ENCODE measurements around the gene AHCTF1. TPM values are rescaled to one million over a fixed set of nuclear protein-coding genes. Genes with fewer than 3 reads are reported as not detected.

Gene AHCTF1
- total and polyA plus RNA-seq, 2 of the 8 experiments (the other 6 are each of a cell fraction or from before 2014, with no cell fraction given), result 7.9 to 44.5 TPM

DNA sequence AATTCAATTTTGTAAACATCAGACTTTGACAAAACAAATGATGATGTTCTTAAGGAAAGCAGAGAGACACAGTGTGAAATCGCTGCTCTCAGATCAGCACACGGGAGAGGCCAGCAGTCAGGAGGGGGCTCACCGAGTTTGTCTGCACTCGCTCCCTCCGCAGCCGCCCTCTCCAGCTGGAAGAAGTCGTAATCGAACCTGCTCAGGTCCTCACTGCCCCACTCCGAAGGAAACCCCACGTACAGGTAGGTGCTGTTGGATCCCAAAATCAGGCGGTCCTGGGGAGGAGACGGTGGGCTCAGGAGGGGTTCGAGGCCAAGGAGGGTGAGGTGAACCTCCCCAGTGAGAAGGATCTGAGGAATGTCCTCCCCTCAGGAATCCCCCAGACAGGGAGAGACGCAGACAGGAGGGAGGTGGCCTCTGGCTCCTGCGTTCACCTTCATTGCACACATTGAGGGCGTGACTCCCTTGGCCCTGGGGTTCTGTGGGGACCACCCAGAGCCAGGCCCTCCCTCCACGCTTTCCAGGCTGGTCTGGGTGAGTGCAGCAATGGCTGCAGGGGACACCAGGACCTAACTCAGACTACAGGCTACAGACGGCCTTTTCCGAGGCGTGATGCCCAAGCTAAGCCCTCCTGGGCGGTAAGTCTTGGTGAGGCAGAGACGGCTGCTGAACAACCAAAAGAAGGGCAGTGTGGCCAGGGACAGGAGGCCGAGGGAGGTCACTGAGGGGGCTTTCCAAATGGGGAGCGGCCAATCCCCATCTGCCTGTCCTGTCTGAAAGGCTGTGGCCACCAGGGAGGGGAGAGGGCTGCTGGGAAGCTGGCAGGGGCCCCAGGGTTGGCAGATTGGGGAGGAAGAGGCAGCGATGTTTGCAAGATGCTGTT lies 142.1 kb downstream of the AHCTF1 start:
- no peak overlapping the region for H3K4ac ChIP-seq (replicated peaks; ENCODE audit: insufficient read length, low read depth, low read length)
- H4K20me1 ChIP-seq (replicated peaks in 1 of 2; ENCODE audit: control insufficient read depth in 1 of 2, insufficient read depth in 2 of 2, low read length in 2 of 2), result no peaks in the 10 kb centered on the region
- peak overlapping the region; percentile 89 for H4K8ac ChIP-seq (ENCODE audit: extremely low read depth, insufficient read depth, low read length)
- H2AK5ac ChIP-seq (ENCODE audit: low read depth, low read length), result 0 out of 2 replicates have a peak overlapping the region, but pooled peaks have one; percentile 5
- no peak overlapping the region for H3K14ac ChIP-seq (ENCODE audit: insufficient read length)
- H2AFZ ChIP-seq (ENCODE audit: low read length), result peak overlapping the region; percentile 72; the same call in 1 of the 2 replicates
- H3K27me3 ChIP-seq (replicated peaks in 1 of 4; ENCODE audit: control insufficient read depth in 3 of 4, extremely low read depth in 1 of 4, insufficient read depth in 3 of 4, low read length in 3 of 4), result no peaks in the 10 kb centered on the region; a peak in 1 of 7 replicates
- H3K36me3 ChIP-seq (ENCODE audit: control insufficient read depth in 2 of 4, insufficient read depth in 4 of 4, low read length in 3 of 4), result no peaks in the 10 kb centered on the region
- no peak for FAIRE-seq
- H3K18ac ChIP-seq (ENCODE audit: extremely low read depth, low read length), result no peak overlapping the region
- POLR2A ChIA-PET (ENCODE audit: partially characterized antibody), result interaction anchor here (0.6 kb wide), 1 partner anchor 37 kb away, joined by 3 read pairs; no protein-coding TSS in a partner anchor
- H3K9me3 ChIP-seq (ENCODE audit: insufficient read depth in 2 of 2, low read depth in 1 of 2, low read length in 1 of 2), result no peaks in the 10 kb centered on the region
- peak overlapping the region; percentile 62; the same call in 1 of the 2 replicates for H2BK5ac ChIP-seq (ENCODE audit: low read depth, low read length)
- H4K91ac ChIP-seq (replicated peaks; ENCODE audit: insufficient read length, low read length), result peak overlapping the region; percentile 38
- H3K9ac ChIP-seq (replicated peaks in 1 of 4; ENCODE audit: extremely low read depth in 1 of 4, low read depth in 3 of 4, low read length in 3 of 4), result no peak overlapping the region
- peaks cover 5 to 30% (median 22%) of the 10 kb centered on the region in 4 experiments for H3K4me1 ChIP-seq (replicated peaks in 1 of 4; ENCODE audit: control insufficient read depth in 3 of 4, insufficient read depth in 4 of 4, low read length in 3 of 4)
- H3K56ac ChIP-seq (replicated peaks; ENCODE audit: insufficient read length, low read depth, low read length), result no peak overlapping the region
- H3K23ac ChIP-seq (ENCODE audit: insufficient read length), result no peak overlapping the region
- peak overlapping the region; percentile 92 for H2BK15ac ChIP-seq (ENCODE audit: low read length)
- peak overlapping the region; percentile 66; the same call in 1 of the 2 replicates for H2BK20ac ChIP-seq (ENCODE audit: low read length)
- WGBS, 2 experiments (ENCODE audit: extremely low coverage in 1 of 2, insufficient coverage in 1 of 2, insufficient read length in 1 of 2, insufficient replicate concordance in 2 of 2, low coverage in 1 of 2, low lambda C conversion rate in 2 of 2, missing lambda C conversion rate in 1 of 2), result 76% methylated on average over 25 of the region's 25 CpGs; no CpG with 5 or more reads in 1 of the 2 experiments
- peak overlapping the region in 1 of 4 experiments; percentile 32; a peak in 1 of 8 replicates for H3K4me3 ChIP-seq (ENCODE audit: extremely low read depth in 1 of 4, insufficient read depth in 2 of 4, low read depth in 3 of 4, low read length in 4 of 4)
- H3K79me1 ChIP-seq (ENCODE audit: low read depth, low read length), result no peaks in the 10 kb centered on the region
- H3K4me2 ChIP-seq (ENCODE audit: insufficient read depth in 1 of 2, low read depth in 2 of 2, low read length in 2 of 2), result peak overlapping the region; percentile 45 to 61; a peak in 3 of 4 replicates
- H2BK120ac ChIP-seq (replicated peaks; ENCODE audit: low read depth, low read length), result no peak overlapping the region
- CTCF ChIA-PET (ENCODE audit: partially characterized antibody), result interaction anchor here (0.9 kb wide), 2 partner anchors 19 to 56 kb away, joined by 3 read pairs; no protein-coding TSS in a partner anchor
- DNase-seq (ENCODE audit: low read depth in 1 of 2, low spot score in 2 of 2), result no peak
- no peak overlapping the region for H3K27ac ChIP-seq (ENCODE audit: low read depth, low read length)
- no peaks in the 10 kb centered on the region for H3K79me2 ChIP-seq (ENCODE audit: control insufficient read depth in 1 of 2, insufficient read depth in 2 of 2, low read length in 2 of 2)
- H4K5ac ChIP-seq (ENCODE audit: insufficient read length, low read depth, low read length), result peak overlapping the region; percentile 25
- 0 out of 2 replicates have a peak, but pooled peaks cover 2% of the 10 kb centered on the region for H3K23me2 ChIP-seq (ENCODE audit: low read depth, low read length)
- H2BK12ac ChIP-seq (ENCODE audit: low read depth, low read length), result 0 out of 2 replicates have a peak overlapping the region, but pooled peaks have one; percentile 53
- TF ChIP-seq SP2 (IDR thresholded peaks at IDR 0.05; ENCODE audit: low read length) (no peak), CBX8 (IDR thresholded peaks at IDR 0.05; ENCODE audit: borderline replicate concordance, low read depth, low read length) (no peak), CREB1 (IDR thresholded peaks at IDR 0.05) (no peak), SP1 (IDR thresholded peaks at IDR 0.05; ENCODE audit: low read depth, low read length) (no peak), POLR2AphosphoS5 (IDR thresholded peaks at IDR 0.05; ENCODE audit: low read depth, low read length) (no peak), NRF1 (IDR thresholded peaks at IDR 0.05; ENCODE audit: low read depth, low read length) (no peak), BCL11A (IDR thresholded peaks at IDR 0.05; ENCODE audit: low read depth in 2 of 2, low read length in 2 of 2) (no peak), TAF7 (optimal IDR thresholded peaks at IDR 0.05; ENCODE audit: borderline replicate concordance, low read depth, low read length) (no peak), SP4 (IDR thresholded peaks at IDR 0.05; ENCODE audit: low read length) (no peak), RAD21 (IDR thresholded peaks at IDR 0.05 in 1 of 2, conservative IDR thresholded peaks at IDR 0.05 in 1 of 2; ENCODE audit: low read depth in 2 of 2, low read length in 2 of 2) (no peak), TBP (IDR thresholded peaks at IDR 0.05; ENCODE audit: low read depth, low read length) (no peak)
- TF ChIP-seq, protein P1, sequence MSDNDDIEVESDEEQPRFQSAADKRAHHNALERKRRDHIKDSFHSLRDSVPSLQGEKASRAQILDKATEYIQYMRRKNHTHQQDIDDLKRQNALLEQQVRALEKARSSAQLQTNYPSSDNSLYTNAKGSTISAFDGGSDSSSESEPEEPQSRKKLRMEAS (IDR thresholded peaks at IDR 0.05), result no peak
